Measurements from ENCODE around the gene PRELP.
A peak's percentile ranks its signal among the peaks of the same experiment; 100 is the strongest.

PRELP gene

GRCh38 chr1:203461717-203462116 is 13.9 kb upstream of the PRELP start:
- no peak for TF ChIP-seq MAX (IDR thresholded peaks at IDR 0.05)
- no peak for TF ChIP-seq EP300 (IDR thresholded peaks at IDR 0.05; ENCODE audit: borderline replicate concordance)
- TF ChIP-seq TCF12 (IDR thresholded peaks at IDR 0.05; ENCODE audit: low read depth): no peak
- no peak for TF ChIP-seq ZBTB7A (IDR thresholded peaks at IDR 0.05; ENCODE audit: low read depth)
- TF ChIP-seq USF1 (IDR thresholded peaks at IDR 0.05): no peak
- no peak for TF ChIP-seq FOXM1 (IDR thresholded peaks at IDR 0.05; ENCODE audit: borderline replicate concordance, low read depth)

- no peak for TF ChIP-seq EGR1 (IDR thresholded peaks at IDR 0.05)
- TF ChIP-seq USF1 (IDR thresholded peaks at IDR 0.05): no peak
- no peak for TF ChIP-seq TCF12 (IDR thresholded peaks at IDR 0.05; ENCODE audit: low read depth)
- TF ChIP-seq TEAD4 (IDR thresholded peaks at IDR 0.05): no peak
- TF ChIP-seq MAX (IDR thresholded peaks at IDR 0.05): no peak
- no peak for TF ChIP-seq CEBPB (IDR thresholded peaks at IDR 0.05)
- TF ChIP-seq ZBTB7A (IDR thresholded peaks at IDR 0.05; ENCODE audit: low read depth): no peak
- TF ChIP-seq CREB1 (IDR thresholded peaks at IDR 0.05; ENCODE audit: low read depth): no peak
- TF ChIP-seq NFIC (IDR thresholded peaks at IDR 0.05): no peak
- no peak for TF ChIP-seq FOXM1 (IDR thresholded peaks at IDR 0.05; ENCODE audit: borderline replicate concordance, low read depth)
Measured at GRCh38 chr1:203462143-203462542, 13.5 kb upstream of the PRELP start.

GRCh38 chr1:203462878-203463277 is 12.7 kb upstream of the PRELP start:
- TF ChIP-seq EP300 (IDR thresholded peaks at IDR 0.05; ENCODE audit: borderline replicate concordance) (no peak), CEBPB (IDR thresholded peaks at IDR 0.05) (peak; percentile 65), REST (IDR thresholded peaks at IDR 0.05; ENCODE audit: low read depth) (no peak)

GRCh38 chr1:203463469-203464062 is 12.0 kb upstream of the PRELP start:
- no peak for TF ChIP-seq YY1 (IDR thresholded peaks at IDR 0.05; ENCODE audit: low read depth)
- no peak for TF ChIP-seq RAD21 (IDR thresholded peaks at IDR 0.05; ENCODE audit: low read depth)
- no peak for TF ChIP-seq CREB1 (IDR thresholded peaks at IDR 0.05; ENCODE audit: low read depth)
- TF ChIP-seq TEAD4 (IDR thresholded peaks at IDR 0.05): no peak
- TF ChIP-seq ZBTB7A (IDR thresholded peaks at IDR 0.05; ENCODE audit: low read depth): no peak
- no peak for TF ChIP-seq REST (IDR thresholded peaks at IDR 0.05; ENCODE audit: low read depth)
- TF ChIP-seq USF1 (IDR thresholded peaks at IDR 0.05): no peak

- TF ChIP-seq TAF1 (IDR thresholded peaks at IDR 0.05; ENCODE audit: low read depth) (no peak), YY1 (IDR thresholded peaks at IDR 0.05; ENCODE audit: low read depth) (no peak), MAX (IDR thresholded peaks at IDR 0.05) (no peak), EP300 (IDR thresholded peaks at IDR 0.05; ENCODE audit: borderline replicate concordance) (no peak), RAD21 (IDR thresholded peaks at IDR 0.05; ENCODE audit: low read depth) (no peak), TCF12 (IDR thresholded peaks at IDR 0.05; ENCODE audit: low read depth) (no peak)
Measured at GRCh38 chr1:203464226-203464625, 11.4 kb upstream of the PRELP start.

- TF ChIP-seq CEBPB (IDR thresholded peaks at IDR 0.05): no peak
- no peak for TF ChIP-seq TAF1 (IDR thresholded peaks at IDR 0.05; ENCODE audit: low read depth)
- no peak for TF ChIP-seq TCF12 (IDR thresholded peaks at IDR 0.05; ENCODE audit: low read depth)
- no peak for TF ChIP-seq RAD21 (IDR thresholded peaks at IDR 0.05; ENCODE audit: low read depth)
- no peak for TF ChIP-seq EGR1 (IDR thresholded peaks at IDR 0.05)
- TF ChIP-seq REST (IDR thresholded peaks at IDR 0.05; ENCODE audit: low read depth): no peak
- no peak for TF ChIP-seq YY1 (IDR thresholded peaks at IDR 0.05; ENCODE audit: low read depth)
- no peak for TF ChIP-seq CREB1 (IDR thresholded peaks at IDR 0.05; ENCODE audit: low read depth)
- no peak for TF ChIP-seq USF1 (IDR thresholded peaks at IDR 0.05)
- TF ChIP-seq FOXM1 (IDR thresholded peaks at IDR 0.05; ENCODE audit: borderline replicate concordance, low read depth): no peak
- TF ChIP-seq MAX (IDR thresholded peaks at IDR 0.05): no peak
- TF ChIP-seq EP300 (IDR thresholded peaks at IDR 0.05; ENCODE audit: borderline replicate concordance): no peak
- TF ChIP-seq ZBTB7A (IDR thresholded peaks at IDR 0.05; ENCODE audit: low read depth): no peak
- no peak for TF ChIP-seq NFIC (IDR thresholded peaks at IDR 0.05)
- no peak for TF ChIP-seq TEAD4 (IDR thresholded peaks at IDR 0.05)
Measured at GRCh38 chr1:203464743-203465142, 10.9 kb upstream of the PRELP start.

Measured in Ishikawa (cell line).